OCI-LY7 (cell line): ENCODE measurements around the gene C11orf16.

Experiments
- EZH2phosphoT487 ChIP-seq: fragments of 200-600 bp; sonication (generic); IDR thresholded peaks from 2 replicates; pipeline ENCODE4 v1.6.1; 2018; ENCODE audit warnings: low read depth, borderline replicate concordance, mild to moderate bottlenecking, mixed run types, antibody characterized with exemption, low read length, moderate library complexity, mixed read lengths
- TF ChIP-seq, protein P1 (sequence below): fragments of 200-600 bp; sonication (generic); conservative IDR thresholded peaks from 2 replicates; pipeline ENCODE4 v1.5.1; 2014; ENCODE audit warnings: mild to moderate bottlenecking, antibody characterized with exemption, low read length, moderate library complexity, mixed read lengths

DNA sequence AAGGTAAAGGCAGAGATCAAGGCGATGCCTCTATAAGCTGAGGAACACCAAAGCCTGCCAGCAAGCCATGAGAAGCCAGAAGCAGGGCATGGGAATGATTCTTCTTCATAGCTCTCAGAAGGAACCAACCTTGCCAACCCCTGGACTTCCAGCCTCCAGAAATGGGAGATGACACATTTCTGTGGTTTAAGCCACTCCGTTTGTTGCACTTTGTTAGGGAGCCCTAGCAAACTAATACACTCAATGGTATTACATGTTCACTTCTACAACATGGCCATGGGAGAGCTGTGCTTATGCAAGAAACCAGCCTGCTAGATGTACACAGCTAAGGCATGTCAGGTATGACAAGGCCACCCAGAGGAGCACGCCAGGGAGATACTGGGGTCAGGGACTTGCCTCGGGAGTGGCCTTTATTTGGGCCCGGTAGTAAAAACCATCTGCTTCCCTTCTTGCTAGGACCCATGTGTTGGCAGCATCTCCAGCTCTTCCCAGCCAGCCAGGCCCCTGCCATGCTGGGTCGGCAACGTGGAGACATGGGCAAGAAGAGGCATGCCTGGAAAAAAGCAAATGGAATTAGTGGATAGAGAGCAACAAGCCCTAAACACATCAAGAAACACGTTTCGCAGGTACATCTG lies 3.6 kb downstream of the C11orf16 start:
- TF ChIP-seq, protein P1, sequence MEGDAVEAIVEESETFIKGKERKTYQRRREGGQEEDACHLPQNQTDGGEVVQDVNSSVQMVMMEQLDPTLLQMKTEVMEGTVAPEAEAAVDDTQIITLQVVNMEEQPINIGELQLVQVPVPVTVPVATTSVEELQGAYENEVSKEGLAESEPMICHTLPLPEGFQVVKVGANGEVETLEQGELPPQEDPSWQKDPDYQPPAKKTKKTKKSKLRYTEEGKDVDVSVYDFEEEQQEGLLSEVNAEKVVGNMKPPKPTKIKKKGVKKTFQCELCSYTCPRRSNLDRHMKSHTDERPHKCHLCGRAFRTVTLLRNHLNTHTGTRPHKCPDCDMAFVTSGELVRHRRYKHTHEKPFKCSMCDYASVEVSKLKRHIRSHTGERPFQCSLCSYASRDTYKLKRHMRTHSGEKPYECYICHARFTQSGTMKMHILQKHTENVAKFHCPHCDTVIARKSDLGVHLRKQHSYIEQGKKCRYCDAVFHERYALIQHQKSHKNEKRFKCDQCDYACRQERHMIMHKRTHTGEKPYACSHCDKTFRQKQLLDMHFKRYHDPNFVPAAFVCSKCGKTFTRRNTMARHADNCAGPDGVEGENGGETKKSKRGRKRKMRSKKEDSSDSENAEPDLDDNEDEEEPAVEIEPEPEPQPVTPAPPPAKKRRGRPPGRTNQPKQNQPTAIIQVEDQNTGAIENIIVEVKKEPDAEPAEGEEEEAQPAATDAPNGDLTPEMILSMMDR = no peak
- TF ChIP-seq EZH2phosphoT487 = no peak
